ENCODE results near the gene STK16. TPM values are rescaled to one million over a fixed set of nuclear protein-coding genes. Genes with fewer than 3 reads are reported as not detected.
"Not testable (repeated sequence)": the region's sequence is repeated elsewhere in the genome, so short reads cannot be mapped to it uniquely, and the experiment has no call there.

Gene STK16
- total RNA-seq, 2 experiments from 2014 or later, result 31.2 to 31.5 TPM

DNA sequence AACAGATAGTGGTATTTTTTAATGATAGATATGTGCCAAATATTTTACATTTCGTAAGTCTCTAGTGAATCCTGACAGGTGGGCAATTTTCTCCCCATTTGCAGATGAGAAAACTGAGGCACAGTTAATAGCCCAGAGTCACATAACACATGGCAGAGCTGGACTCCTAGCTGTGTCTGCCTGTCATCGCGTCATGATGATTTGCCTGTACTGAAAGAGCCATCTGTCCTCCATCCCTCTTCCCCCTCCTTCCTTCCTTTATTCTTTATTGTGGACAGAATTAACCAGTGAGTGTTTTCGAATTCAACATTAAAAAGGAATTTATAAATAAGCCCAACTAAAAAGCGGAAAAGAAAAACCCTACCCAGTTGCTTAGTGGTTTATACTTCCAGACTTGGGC lies 37.1 kb downstream of the STK16 start:
- no peak overlapping the region for H3K27ac Mint-ChIP-seq

DNA sequence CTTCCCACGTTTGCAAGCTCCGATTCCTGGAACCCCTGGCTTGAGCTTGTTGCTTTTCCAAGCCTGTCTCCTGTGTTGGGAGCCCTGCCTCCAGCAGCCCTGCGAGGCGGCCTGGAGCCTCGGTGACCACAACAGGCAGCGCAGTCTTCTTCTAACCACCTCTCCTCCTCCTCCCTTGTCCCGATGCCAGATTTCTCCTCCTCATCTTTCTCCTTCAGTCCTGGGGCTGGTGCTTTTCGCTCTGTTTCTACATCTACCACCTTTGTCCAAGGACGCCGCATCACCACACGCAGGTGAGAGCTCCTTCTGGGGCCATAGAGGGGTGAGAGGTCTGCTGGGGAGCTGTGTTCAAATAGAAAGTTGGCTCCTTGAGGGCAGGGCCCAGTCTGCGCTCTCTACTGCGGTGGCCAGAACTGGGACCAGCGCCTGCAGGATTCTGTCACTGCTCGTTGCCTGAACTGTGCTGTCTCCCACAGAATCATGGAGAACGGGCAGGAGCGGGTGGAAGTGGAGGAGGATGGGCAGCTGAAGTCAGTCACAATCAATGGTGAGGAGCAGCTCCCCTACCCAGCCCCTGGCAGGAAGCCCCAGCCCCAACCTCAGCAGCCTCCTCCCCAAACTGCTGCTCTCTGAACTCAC lies 37.8 kb downstream of the STK16 start:
- no peaks in the 10 kb centered on the region for H3K27me3 Mint-ChIP-seq (ENCODE audit: low read depth)
- H3K4me1 Mint-ChIP-seq (ENCODE audit: low read depth), result peaks cover 33% of the 10 kb centered on the region
- no peak overlapping the region for H3K4me3 Mint-ChIP-seq
- POLR2A ChIA-PET, result no interaction called here
- ATAC-seq, result no peak
- no peak for DNase-seq
- CTCF ChIA-PET, result interaction anchor here (13.6 kb wide), 1 partner anchor 10 kb away, joined by 239 read pairs; no protein-coding TSS in a partner anchor
- H3K36me3 Mint-ChIP-seq (ENCODE audit: low read depth), result peaks cover 28% of the 10 kb centered on the region
- H3K9me3 Mint-ChIP-seq (ENCODE audit: insufficient read depth), result no peaks in the 10 kb centered on the region
- peak overlapping the region; percentile 8 for H3K27ac Mint-ChIP-seq

More for the DNA sequence above, 37.1 kb downstream of the STK16 start:
- ATAC-seq (no peak), DNase-seq (no peak)
- ChIA-PET CTCF (interaction anchor here (0.6 to 13.6 kb wide), 2 partner anchors 11 to 27 kb away, joined by 3 to 239 read pairs; no protein-coding TSS in a partner anchor), POLR2A (interaction anchor here (0.9 kb wide), 1 partner anchor 53 kb away, joined by 5 read pairs; the partner anchor contains the start of genes ANKZF1 and ATG9A)
- no peak overlapping the region for H3K4me3 Mint-ChIP-seq
- H3K36me3 Mint-ChIP-seq (ENCODE audit: low read depth), result peaks cover 28% of the 10 kb centered on the region
- H3K27me3 Mint-ChIP-seq (ENCODE audit: low read depth), result no peaks in the 10 kb centered on the region
- H3K9me3 Mint-ChIP-seq (ENCODE audit: insufficient read depth), result no peaks in the 10 kb centered on the region
- H3K4me1 Mint-ChIP-seq (ENCODE audit: low read depth), result peaks cover 40% of the 10 kb centered on the region

DNA sequence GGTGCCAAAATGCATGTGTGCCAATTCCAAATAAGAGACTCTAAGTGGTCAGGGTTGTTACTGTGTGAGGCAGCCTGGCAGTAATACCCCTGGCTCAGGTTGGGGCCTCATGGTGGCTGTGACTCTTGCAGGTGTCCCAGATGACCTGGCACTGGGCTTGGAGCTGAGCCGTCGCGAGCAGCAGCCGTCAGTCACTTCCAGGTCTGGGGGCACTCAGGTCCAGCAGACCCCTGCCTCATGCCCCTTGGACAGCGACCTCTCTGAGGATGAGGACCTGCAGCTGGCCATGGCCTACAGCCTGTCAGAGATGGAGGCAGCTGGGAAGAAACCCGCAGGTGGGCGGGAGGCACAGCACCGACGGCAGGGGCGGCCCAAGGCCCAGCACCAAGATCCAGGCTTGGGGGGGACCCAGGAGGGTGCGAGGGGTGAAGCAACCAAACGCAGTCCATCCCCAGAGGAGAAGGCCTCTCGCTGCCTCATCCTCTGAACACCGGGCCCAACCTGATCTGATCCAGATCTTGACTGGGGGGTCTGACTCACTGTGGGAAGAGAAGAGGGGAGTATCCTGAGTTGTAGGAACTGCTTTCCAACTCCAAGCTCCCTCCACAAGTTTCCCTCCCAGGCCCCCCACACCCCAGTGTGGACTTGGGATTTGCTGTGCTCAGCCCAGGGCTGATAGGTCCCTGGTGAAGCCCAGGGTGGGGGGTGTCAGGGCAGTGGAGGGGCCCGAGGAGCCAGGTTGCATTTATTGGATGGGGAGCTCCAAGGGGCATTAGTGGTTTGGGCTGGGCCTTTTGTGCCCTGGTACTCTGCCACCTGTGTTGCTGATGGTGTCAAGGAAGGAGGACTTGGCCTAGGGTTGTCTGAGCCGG lies 39.5 kb downstream of the STK16 start:
- Mint-ChIP-seq H3K9me3 (ENCODE audit: insufficient read depth) (no peaks in the 10 kb centered on the region), H3K27me3 (ENCODE audit: low read depth) (no peaks in the 10 kb centered on the region), H3K4me1 (ENCODE audit: low read depth) (peaks cover 21% of the 10 kb centered on the region), H3K36me3 (ENCODE audit: low read depth) (peaks cover 28% of the 10 kb centered on the region), H3K4me3 (no peak overlapping the region), H3K27ac (no peak overlapping the region)
- ATAC-seq, result no peak
- no peak for DNase-seq
- ChIA-PET CTCF (interaction anchor here (1.2 to 13.6 kb wide), 2 partner anchors 8 to 103 kb away, joined by 3 to 239 read pairs; partner anchors contain the start of gene DNPEP), POLR2A (interaction anchor here (0.6 to 1.7 kb wide), 3 partner anchors 10 to 35 kb away, joined by 3 to 5 read pairs (median 3); partner anchors contain the start of gene TUBA4B)

DNA sequence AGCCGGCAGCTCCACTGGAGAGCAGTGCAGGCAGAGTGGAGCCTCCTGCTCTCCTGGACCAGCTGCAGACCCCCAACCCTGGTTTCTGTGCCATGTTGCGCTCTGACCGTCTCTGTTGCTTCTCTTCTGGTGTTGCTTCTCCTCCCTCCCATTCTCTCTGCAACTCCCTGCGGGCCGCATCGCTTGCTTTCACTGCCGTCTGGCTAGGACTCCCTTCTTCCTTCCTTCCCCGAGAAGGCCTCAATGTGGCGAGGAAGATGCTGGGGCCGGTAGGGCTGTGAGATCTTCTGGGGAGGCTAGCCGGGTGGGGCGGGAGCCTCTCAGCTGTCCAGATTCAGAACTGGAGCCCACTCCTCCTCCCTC lies 40.1 kb downstream of the STK16 start:
- no peak for DNase-seq
- Mint-ChIP-seq H3K36me3 (ENCODE audit: low read depth) (peaks cover 26% of the 10 kb centered on the region), H3K9me3 (ENCODE audit: insufficient read depth) (no peaks in the 10 kb centered on the region), H3K27me3 (ENCODE audit: low read depth) (no peaks in the 10 kb centered on the region), H3K4me1 (ENCODE audit: low read depth) (peaks cover 15% of the 10 kb centered on the region), H3K4me3 (no peak overlapping the region), H3K27ac (no peak overlapping the region)
- ChIA-PET POLR2A (interaction anchor here (1.0 to 1.7 kb wide), 2 partner anchors 9 to 33 kb away, joined by 3 to 5 read pairs; partner anchors contain the start of gene TUBA4B), CTCF (interaction anchor here (13.6 kb wide), 1 partner anchor 8 kb away, joined by 239 read pairs; no protein-coding TSS in a partner anchor)
- ATAC-seq, result no peak

DNA sequence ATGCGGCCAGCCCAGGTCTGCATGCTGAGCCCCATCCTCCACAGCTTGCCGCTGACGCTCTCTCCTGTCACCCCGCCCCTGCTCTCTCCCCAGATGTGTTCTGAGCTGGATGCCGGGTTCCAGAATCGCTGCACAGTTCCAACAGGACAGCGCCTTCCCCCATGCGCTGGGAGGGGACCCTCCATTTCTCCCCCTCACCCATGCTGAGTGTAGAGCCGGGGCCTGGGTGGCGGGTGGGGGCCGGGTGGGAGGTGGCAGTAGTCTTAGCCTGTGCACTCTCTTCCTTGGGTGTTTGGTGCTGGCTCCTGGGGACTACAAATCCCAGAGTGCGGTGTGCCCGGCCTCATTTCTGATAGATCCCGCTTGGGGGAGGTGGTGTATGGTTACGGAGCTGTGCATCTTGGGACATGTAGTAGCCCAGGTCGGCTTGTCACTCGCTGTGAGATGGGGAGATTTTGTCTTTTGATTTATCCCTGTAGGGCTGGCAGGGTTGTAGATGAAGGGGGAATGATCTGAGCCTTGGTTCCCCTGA lies 40.7 kb downstream of the STK16 start:
- ChIA-PET CTCF (interaction anchor here (0.6 to 13.6 kb wide), 3 partner anchors 7 to 74 kb away, joined by 3 to 239 read pairs (median 3); no protein-coding TSS in a partner anchor), POLR2A (interaction anchor here (1.0 to 1.7 kb wide), 2 partner anchors 9 to 40 kb away, joined by 3 to 5 read pairs; partner anchors contain the start of gene STK16)
- Mint-ChIP-seq H3K9me3 (ENCODE audit: insufficient read depth) (no peaks in the 10 kb centered on the region), H3K27ac (no peak overlapping the region), H3K36me3 (ENCODE audit: low read depth) (peaks cover 22% of the 10 kb centered on the region), H3K4me3 (no peak overlapping the region), H3K27me3 (ENCODE audit: low read depth) (no peaks in the 10 kb centered on the region), H3K4me1 (ENCODE audit: low read depth) (peaks cover 12% of the 10 kb centered on the region)
- DNase-seq, result no peak
- ATAC-seq, result no peak

DNA sequence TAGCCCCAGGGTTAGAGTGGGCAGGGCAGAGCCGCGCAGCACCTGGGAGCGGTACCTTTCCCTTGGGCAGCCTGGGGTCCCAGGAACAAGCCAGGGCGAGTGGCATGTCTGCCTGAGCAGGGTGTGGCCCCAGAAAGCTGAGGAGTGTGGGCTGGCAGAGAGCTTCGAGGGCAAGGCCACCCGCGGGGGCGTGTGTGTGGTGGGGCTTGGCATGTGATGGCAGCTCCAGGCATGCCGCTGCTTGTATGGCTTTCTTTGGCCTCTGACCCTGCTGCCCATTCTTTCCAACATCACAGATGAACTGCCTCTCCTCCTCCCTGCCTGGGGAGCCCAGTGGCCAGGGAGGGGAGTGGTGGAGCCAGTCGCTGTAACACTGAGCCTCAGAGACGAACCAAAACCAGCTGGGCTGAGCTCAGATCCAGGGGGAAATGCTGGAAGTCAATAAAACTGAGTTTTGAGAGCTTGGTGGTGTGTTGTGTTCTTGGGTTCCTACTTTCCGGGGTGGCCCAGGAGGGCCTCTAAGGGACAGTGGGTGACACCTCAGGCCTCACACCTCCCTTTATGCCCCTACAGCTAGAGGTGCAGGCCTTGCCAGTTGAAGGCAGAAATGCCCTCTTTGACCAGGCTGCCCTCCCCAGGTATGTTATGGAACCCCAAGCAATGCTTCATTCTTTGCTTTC lies 41.3 kb downstream of the STK16 start:
- H3K9me3 Mint-ChIP-seq (ENCODE audit: insufficient read depth), result no peaks in the 10 kb centered on the region
- ATAC-seq (no peak), DNase-seq (no peak)
- H3K27me3 Mint-ChIP-seq (ENCODE audit: low read depth), result no peaks in the 10 kb centered on the region
- ChIA-PET POLR2A (interaction anchor here (0.8 to 1.7 kb wide), 3 partner anchors 8 to 69 kb away, joined by 3 to 5 read pairs (median 3); partner anchors contain the start of gene STK16), CTCF (interaction anchor here (0.6 to 13.6 kb wide), 4 partner anchors 7 to 75 kb away, joined by 3 to 239 read pairs (median 5); no protein-coding TSS in a partner anchor)
- peaks cover 6% of the 10 kb centered on the region for H3K4me1 Mint-ChIP-seq (ENCODE audit: low read depth)
- H3K27ac Mint-ChIP-seq, result no peak overlapping the region
- peaks cover 16% of the 10 kb centered on the region for H3K36me3 Mint-ChIP-seq (ENCODE audit: low read depth)
- no peak overlapping the region for H3K4me3 Mint-ChIP-seq

DNA sequence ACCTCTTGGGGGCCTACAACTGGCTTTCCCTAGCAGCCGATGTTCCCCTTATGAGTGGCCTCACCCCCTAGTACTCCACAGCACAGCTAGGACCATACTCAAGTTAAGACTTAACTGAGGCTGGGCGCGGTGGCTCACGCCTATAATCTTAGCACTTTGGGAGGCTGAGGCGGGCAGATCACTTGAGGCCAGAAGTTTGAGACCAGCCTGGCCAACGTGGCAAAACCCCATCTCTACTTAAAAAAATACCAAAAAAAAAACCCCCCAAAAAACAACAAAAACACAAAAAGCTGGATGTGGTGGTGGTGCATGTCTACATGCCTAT lies 41.8 kb downstream of the STK16 start:
- H3K27ac Mint-ChIP-seq; H3K4me3 Mint-ChIP-seq; DNase-seq; ATAC-seq; H3K4me1 Mint-ChIP-seq (ENCODE audit: low read depth); H3K9me3 Mint-ChIP-seq (ENCODE audit: insufficient read depth); H3K27me3 Mint-ChIP-seq (ENCODE audit: low read depth): not testable (repeated sequence)
- CTCF ChIA-PET, result interaction anchor here (1.1 to 13.6 kb wide), 3 partner anchors 6 to 13 kb away, joined by 3 to 239 read pairs (median 7); no protein-coding TSS in a partner anchor
- peaks cover 15% of the 10 kb centered on the region for H3K36me3 Mint-ChIP-seq (ENCODE audit: low read depth)
- POLR2A ChIA-PET, result interaction anchor here (0.8 to 1.0 kb wide), 2 partner anchors 41 to 69 kb away, joined by 3 read pairs; partner anchors contain the start of gene STK16

DNA sequence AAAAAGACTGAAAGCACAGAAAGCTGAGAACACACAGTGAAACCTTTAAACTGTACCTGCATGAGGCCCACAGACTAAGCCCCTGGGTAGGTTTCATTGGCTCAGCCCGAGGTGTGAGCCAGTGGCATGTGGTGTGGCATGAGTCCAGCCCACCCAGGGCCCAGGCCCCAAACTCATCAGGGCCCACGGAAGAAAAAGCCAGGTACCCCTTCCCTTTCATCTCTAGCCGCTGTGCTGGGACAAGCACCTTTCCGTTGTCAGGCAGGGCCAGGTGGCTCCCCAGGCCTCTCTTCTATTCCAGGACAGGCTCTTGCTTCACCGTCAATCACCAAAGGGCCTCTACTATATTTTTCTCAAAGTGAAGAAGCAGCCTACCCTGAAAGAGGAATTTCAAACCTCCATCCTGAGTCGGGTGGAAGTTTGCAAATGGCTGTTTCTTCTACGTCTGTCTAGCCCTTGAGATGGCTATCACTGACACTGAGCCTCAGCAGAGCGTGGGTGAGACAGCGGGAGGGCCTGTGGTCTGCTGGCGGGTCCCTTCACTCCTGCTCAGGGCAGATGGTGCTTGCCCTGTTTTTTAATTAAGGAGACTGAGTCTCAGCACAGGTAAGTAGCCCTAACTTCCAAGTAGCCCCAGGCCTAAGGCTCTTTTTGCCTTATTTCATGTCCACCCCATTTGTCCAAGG lies 42.4 kb downstream of the STK16 start:
- no peak overlapping the region for H3K27ac Mint-ChIP-seq
- peaks cover 5% of the 10 kb centered on the region for H3K4me1 Mint-ChIP-seq (ENCODE audit: low read depth)
- ATAC-seq, result no peak
- no peak overlapping the region for H3K4me3 Mint-ChIP-seq
- no peaks in the 10 kb centered on the region for H3K9me3 Mint-ChIP-seq (ENCODE audit: insufficient read depth)
- no peak for DNase-seq
- POLR2A ChIA-PET, result interaction anchor here (1.2 kb wide), 1 partner anchor 34 kb away, joined by 3 read pairs; the partner anchor contains the start of gene TUBA4A
- no peaks in the 10 kb centered on the region for H3K27me3 Mint-ChIP-seq (ENCODE audit: low read depth)
- CTCF ChIA-PET, result interaction anchor here (1.5 kb wide), 1 partner anchor 12 kb away, joined by 7 read pairs; no protein-coding TSS in a partner anchor
- H3K36me3 Mint-ChIP-seq (ENCODE audit: low read depth), result peaks cover 11% of the 10 kb centered on the region

DNA sequence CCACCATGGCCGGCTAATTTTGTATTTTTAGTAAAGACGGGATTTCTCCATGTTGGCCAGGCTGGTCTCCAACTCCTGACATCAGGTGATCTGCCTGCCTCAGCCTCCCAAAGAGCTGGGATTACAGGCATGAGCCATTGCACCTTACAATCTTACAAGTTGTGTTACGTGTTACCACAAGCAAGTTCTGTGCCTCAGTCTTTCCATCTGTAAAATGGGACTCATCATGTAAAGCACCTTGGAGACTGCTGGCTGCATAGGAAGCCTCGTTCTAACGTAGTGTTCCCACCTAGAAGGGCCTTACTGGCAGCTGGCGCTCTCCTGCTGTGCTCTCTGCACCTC lies 43.9 kb downstream of the STK16 start:
- no peaks in the 10 kb centered on the region for H3K27me3 Mint-ChIP-seq (ENCODE audit: low read depth)
- no peak for DNase-seq
- H3K4me3 Mint-ChIP-seq, result no peak overlapping the region
- ChIA-PET CTCF (no interaction called here), POLR2A (no interaction called here)
- H3K27ac Mint-ChIP-seq, result no peak overlapping the region
- ATAC-seq, result no peak
- H3K36me3 Mint-ChIP-seq (ENCODE audit: low read depth), result peaks cover 1% of the 10 kb centered on the region
- peaks cover 7% of the 10 kb centered on the region for H3K4me1 Mint-ChIP-seq (ENCODE audit: low read depth)
- H3K9me3 Mint-ChIP-seq (ENCODE audit: insufficient read depth), result no peaks in the 10 kb centered on the region

DNA sequence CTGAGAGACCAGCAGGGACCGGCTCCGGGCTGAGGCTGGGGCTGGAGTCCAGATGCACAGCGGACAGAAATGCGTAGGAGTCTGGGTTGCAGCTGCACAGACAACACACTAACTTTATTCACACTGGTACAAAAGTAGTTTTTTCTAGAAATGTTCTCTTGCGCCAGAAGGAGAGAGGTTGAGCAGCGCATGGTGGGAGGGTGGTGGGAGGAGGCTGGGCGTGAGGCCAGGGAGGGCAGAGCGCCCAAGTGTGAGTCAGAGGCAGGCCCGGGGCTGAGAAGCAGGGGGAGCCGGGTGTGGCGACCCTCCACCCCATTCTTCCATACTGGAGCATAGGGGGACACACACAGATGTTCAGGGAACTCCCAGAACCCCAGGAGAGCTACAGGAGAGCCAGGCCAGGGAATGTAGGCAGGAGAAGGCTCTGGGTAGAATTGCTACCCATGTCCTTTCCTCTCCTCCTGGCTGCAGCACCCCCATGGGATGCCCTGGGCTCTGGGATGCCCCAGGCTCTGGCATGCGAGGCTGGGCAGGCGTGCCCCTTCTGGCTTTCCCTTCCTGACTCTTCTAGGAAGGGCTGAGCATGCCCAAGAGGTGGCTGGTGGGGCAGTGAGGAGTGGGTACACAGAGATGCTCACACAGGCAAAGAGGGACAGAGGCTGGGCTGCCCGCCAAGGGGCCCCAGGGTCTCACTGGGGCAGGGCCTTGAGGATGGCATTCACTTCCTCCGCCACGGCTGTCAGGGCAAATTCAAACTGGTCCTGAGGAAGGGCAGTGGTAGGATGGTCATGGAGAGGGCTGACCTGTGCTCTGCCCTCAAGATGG lies 44.5 kb downstream of the STK16 start:
- ChIA-PET CTCF (interaction anchor here (6.1 kb wide), 1 partner anchor 9 kb away, joined by 239 read pairs; the partner anchor contains the start of gene DNAJB2), POLR2A (interaction anchor here (0.6 kb wide), 1 partner anchor 15 kb away, joined by 3 read pairs; no protein-coding TSS in a partner anchor)
- H3K4me3 Mint-ChIP-seq, result no peak overlapping the region
- no peak overlapping the region for H3K27ac Mint-ChIP-seq
- H3K9me3 Mint-ChIP-seq (ENCODE audit: insufficient read depth), result no peaks in the 10 kb centered on the region
- no peaks in the 10 kb centered on the region for H3K27me3 Mint-ChIP-seq (ENCODE audit: low read depth)
- H3K4me1 Mint-ChIP-seq (ENCODE audit: low read depth), result peaks cover 10% of the 10 kb centered on the region
- H3K36me3 Mint-ChIP-seq (ENCODE audit: low read depth), result peaks cover 1% of the 10 kb centered on the region
- ATAC-seq (no peak), DNase-seq (no peak)

All from activated CD8-positive, alpha-beta T cell treated with anti-CD3 and anti-CD28 coated beads, Interleukin-2, amount 10 ng/mL, durations not matched to agents 7 days and 5 days (primary cell).